Measurements from ENCODE around the gene FOXP1.

- no peak for TF ChIP-seq CTCF (IDR thresholded peaks at IDR 0.05; ENCODE audit: poor library complexity, severe bottlenecking)
- no peak for TF ChIP-seq SMC3 (conservative IDR thresholded peaks at IDR 0.05; ENCODE audit: poor library complexity)
These were observed 594.4 kb downstream of the FOXP1 start for GRCh38 chr3:70989174-70989573.
